Measurements from ENCODE around the gene KRTAP10-12. TPM values are rescaled to one million over a fixed set of nuclear protein-coding genes. Genes with fewer than 3 reads are reported as not detected.

KRTAP10-12 gene
- total RNA-seq, 2 donors from 2014 or later: not detected

DNA sequence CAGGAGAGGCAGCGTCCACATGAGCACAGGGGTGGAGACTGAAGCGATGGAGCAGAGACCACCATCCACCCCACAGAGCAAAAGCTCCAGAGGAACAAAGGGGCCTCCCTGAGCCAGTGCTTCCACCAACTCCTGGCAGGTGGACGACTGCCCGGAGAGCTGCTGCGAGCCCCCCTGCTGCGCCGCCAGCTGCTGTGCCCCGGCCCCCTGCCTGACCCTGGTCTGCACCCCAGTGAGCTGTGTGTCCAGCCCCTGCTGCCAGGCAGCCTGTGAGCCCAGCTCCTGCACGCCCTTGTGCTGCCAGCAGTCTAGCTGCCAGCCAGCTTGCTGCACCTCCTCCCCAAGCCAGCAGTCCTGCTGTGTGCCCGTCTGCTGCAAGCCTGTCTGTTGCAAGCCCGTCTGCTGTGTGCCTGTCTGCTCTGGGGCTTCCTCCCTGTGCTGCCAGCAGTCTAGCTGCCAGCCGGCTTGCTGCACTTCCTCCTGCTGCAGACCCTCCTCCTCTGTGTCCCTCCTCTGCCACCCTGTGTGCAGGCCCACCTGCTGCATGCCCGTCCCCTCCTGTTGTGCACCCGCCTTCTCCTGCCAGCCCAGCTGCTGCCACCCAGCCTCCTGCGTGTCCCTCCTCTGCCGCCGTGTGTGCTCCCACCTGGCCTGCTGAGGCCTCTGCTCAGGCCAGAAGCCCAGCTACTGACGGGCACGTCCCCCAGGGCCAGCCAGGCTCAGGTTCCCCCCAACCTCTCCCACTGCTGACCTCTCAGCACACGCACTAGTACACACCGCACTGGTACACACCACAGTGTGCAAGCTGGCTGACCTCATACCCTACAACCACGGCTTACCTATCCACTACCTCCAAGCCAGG, 5.4 kb downstream of the KRTAP10-12 start:
- WGBS, 2 experiments (ENCODE audit: insufficient coverage in 1 of 2, insufficient read length in 1 of 2): 85 to 89% methylated on average over 11 to 22 of the region's 22 CpGs
- Mint-ChIP-seq H3K36me3 (ENCODE audit: low read depth) (no peaks in the 10 kb centered on the region), H3K27me3 (ENCODE audit: insufficient read depth) (peaks cover 62% of the 10 kb centered on the region), H3K9me3 (peaks cover 10% of the 10 kb centered on the region), H3K27ac (no peak overlapping the region), H3K4me1 (peaks cover 58% of the 10 kb centered on the region), H3K4me3 (no peak overlapping the region)
- TF ChIP-seq, protein P1, sequence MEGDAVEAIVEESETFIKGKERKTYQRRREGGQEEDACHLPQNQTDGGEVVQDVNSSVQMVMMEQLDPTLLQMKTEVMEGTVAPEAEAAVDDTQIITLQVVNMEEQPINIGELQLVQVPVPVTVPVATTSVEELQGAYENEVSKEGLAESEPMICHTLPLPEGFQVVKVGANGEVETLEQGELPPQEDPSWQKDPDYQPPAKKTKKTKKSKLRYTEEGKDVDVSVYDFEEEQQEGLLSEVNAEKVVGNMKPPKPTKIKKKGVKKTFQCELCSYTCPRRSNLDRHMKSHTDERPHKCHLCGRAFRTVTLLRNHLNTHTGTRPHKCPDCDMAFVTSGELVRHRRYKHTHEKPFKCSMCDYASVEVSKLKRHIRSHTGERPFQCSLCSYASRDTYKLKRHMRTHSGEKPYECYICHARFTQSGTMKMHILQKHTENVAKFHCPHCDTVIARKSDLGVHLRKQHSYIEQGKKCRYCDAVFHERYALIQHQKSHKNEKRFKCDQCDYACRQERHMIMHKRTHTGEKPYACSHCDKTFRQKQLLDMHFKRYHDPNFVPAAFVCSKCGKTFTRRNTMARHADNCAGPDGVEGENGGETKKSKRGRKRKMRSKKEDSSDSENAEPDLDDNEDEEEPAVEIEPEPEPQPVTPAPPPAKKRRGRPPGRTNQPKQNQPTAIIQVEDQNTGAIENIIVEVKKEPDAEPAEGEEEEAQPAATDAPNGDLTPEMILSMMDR (conservative IDR thresholded peaks at IDR 0.05): no peak
- Histone ChIP-seq H3K4me1 (ENCODE audit: control insufficient read depth, insufficient read depth, low read length) (peaks cover 3% of the 10 kb centered on the region), H3K27me3 (ENCODE audit: control insufficient read depth, insufficient read depth, low read length, poor library complexity, severe bottlenecking) (peaks cover 31% of the 10 kb centered on the region), H3K9me3 (ENCODE audit: control insufficient read depth, low read length) (peaks cover 6% of the 10 kb centered on the region), H3K27ac (ENCODE audit: low read depth, low read length) (no peak overlapping the region), H3K9ac (ENCODE audit: extremely low read depth, low read length, poor library complexity, severe bottlenecking) (no peak overlapping the region), H3K36me3 (ENCODE audit: control insufficient read depth, insufficient read depth, low read length) (no peaks in the 10 kb centered on the region), H3K4me3 (ENCODE audit: low read length) (no peak overlapping the region)
- peak; percentile 46 for DNase-seq

DNA sequence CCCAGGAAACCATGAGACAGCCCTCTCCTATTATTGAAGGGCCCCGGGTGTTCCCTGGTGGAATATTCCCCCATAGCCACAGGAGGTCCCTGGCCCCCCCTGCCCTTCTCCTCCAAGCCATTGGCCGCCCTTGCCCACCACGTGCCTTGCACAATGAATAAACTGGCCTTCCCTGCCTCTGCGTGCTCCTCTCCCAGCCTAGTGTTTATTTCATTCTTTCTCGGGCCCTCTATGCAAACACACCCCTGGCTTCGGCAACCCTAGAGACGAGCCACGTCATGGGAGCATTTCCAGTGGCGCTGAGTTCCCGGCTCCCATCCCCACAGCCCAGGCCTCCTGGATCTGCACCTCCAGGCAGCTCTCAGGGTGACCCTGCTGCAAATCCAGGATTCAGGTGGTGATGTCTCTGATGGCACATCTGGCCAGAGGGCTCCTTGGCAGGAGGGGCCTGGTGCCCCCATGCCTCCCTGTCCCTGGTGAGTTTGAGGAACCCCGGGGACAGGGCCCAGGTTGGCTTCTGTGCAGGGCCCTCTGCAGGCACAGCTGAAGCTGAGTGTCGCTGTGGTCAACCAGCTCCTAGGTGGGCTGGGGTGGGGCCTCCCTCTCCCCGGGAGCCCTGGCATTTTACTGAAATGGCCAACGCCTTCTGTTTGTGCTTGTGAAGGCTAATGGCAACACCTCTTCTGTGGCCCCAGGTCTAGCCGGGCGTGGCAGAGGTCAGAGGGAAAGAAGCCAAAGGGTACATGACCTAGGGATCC, 6.2 kb downstream of the KRTAP10-12 start:
- Mint-ChIP-seq H3K27me3 (ENCODE audit: insufficient read depth) (peaks cover 63% of the 10 kb centered on the region), H3K36me3 (ENCODE audit: low read depth) (no peaks in the 10 kb centered on the region), H3K4me1 (peaks cover 56% of the 10 kb centered on the region), H3K27ac (no peak overlapping the region), H3K9me3 (peaks cover 10% of the 10 kb centered on the region), H3K4me3 (no peak overlapping the region)
- WGBS, 2 experiments (ENCODE audit: insufficient coverage in 1 of 2, insufficient read length in 1 of 2): 76 to 83% methylated on average over 9 to 16 of the region's 16 CpGs
- Histone ChIP-seq H3K4me3 (ENCODE audit: low read length) (no peak overlapping the region), H3K9ac (ENCODE audit: extremely low read depth, low read length, poor library complexity, severe bottlenecking) (no peak overlapping the region), H3K4me1 (ENCODE audit: control insufficient read depth, insufficient read depth, low read length) (peaks cover 2% of the 10 kb centered on the region), H3K36me3 (ENCODE audit: control insufficient read depth, insufficient read depth, low read length) (no peaks in the 10 kb centered on the region), H3K27me3 (ENCODE audit: control insufficient read depth, insufficient read depth, low read length, poor library complexity, severe bottlenecking) (peaks cover 39% of the 10 kb centered on the region), H3K9me3 (ENCODE audit: control insufficient read depth, low read length) (peaks cover 6% of the 10 kb centered on the region), H3K27ac (ENCODE audit: low read depth, low read length) (no peak overlapping the region)
- TF ChIP-seq, protein P1 (conservative IDR thresholded peaks at IDR 0.05): no peak
- DNase-seq: peak; percentile 66

DNA sequence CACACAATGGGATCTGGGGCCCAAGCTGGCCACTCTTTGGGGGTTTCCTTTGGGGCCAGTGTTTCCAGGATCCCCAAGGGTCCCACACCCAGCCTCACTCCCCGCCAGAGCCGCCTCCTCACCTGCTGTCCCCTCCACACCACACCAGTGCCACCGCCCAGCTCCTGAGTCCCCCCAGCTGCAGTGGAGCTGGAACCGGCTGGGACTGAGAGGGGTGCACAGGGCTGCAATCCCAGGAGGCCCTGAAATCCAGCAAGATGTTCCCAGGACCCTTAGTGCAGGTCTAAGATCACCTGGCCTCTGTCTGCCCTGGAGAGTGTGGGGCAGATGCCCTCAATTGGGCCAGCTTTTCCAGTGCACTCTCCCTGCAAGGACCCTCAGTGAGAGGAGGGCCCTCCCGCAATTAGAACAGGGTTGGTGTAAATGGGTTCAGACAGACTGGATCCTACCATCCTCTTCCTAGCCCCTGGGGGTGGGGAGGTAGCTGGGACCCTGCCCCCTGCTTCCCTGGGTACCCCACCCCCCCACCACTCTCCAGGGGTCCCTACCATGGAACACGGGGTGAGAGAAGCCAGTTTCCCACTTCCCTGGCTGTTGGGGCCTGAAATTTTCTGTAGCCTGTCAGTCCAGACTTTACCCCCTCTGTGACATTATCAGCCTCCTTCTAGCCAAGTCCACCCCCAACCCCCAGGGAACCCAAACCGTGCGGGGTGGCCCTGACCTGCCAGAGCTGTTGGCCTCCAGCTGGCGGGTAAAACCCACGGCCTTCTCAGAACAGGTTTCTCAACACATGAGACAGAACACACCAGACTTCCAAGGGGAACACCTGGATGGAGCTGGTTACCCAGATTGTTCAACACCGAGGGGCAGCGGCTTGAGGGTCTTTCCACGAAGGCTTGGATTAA, 7.0 kb downstream of the KRTAP10-12 start:
- Histone ChIP-seq H3K36me3 (ENCODE audit: control insufficient read depth, insufficient read depth, low read length) (no peaks in the 10 kb centered on the region), H3K9ac (ENCODE audit: extremely low read depth, low read length, poor library complexity, severe bottlenecking) (no peak overlapping the region), H3K27ac (ENCODE audit: low read depth, low read length) (no peak overlapping the region), H3K9me3 (ENCODE audit: control insufficient read depth, low read length) (peaks cover 6% of the 10 kb centered on the region), H3K4me3 (ENCODE audit: low read length) (no peak overlapping the region), H3K4me1 (ENCODE audit: control insufficient read depth, insufficient read depth, low read length) (no peaks in the 10 kb centered on the region), H3K27me3 (ENCODE audit: control insufficient read depth, insufficient read depth, low read length, poor library complexity, severe bottlenecking) (peaks cover 47% of the 10 kb centered on the region)
- Mint-ChIP-seq H3K9me3 (peaks cover 10% of the 10 kb centered on the region), H3K27me3 (ENCODE audit: insufficient read depth) (peaks cover 65% of the 10 kb centered on the region), H3K27ac (no peak overlapping the region), H3K4me1 (peaks cover 57% of the 10 kb centered on the region), H3K36me3 (ENCODE audit: low read depth) (no peaks in the 10 kb centered on the region), H3K4me3 (peak overlapping the region; percentile 35)
- TF ChIP-seq, protein P1 (conservative IDR thresholded peaks at IDR 0.05): no peak
- peak; percentile 68 for DNase-seq
- 49 to 58% methylated on average over 3 to 13 of the region's 13 CpGs for WGBS, 2 experiments (ENCODE audit: insufficient coverage in 1 of 2, insufficient read length in 1 of 2)
